Caco-2 (cell line): ENCODE results near the gene BANK1. TPM values are rescaled to one million over a fixed set of nuclear protein-coding genes. Genes with fewer than 3 reads are reported as not detected.

Experiments used
- BruUV-seq: library from RNA; stranded (reverse); fragments of 400-500 nt; replicated peaks from 2 replicates; lab custom pipeline; 2021; lab: Mats Ljungman, UMichigan
- CTCF ChIA-PET: fragments of 300-600 bp; sonication (Branson Sonifier 250); formaldehyde crosslinking; loops from one replicate; lab custom pipeline; 2022; ENCODE audit warnings: antibody characterized with exemption; lab: Charles Lee
- POLR2A ChIA-PET: fragments of 300-600 bp; sonication (Branson Sonifier 250); formaldehyde crosslinking; loops from one replicate; lab custom pipeline; 2022; ENCODE audit warnings: antibody characterized with exemption; lab: Charles Lee
- DNase-seq, 2 experiments: peaks; one replicate each; pipeline versions ENCODE4 v3.0.0 to v3.0.0-alpha.2; 2020 to 2022
- H3K27me3 ChIP-seq: replicated peaks from 2 replicates; pipeline ENCODE4 v1.6.0; 2011; ENCODE audit warnings: low read length; ENCODE audit not compliant: control insufficient read depth, insufficient read depth
- H3K36me3 ChIP-seq: 2 replicates; pipeline ENCODE4 v1.5.1; 2011; ENCODE audit warnings: low read length; ENCODE audit not compliant: control insufficient read depth, insufficient read depth
- H3K4me1 ChIP-seq: fragments of 250-450 bp; sonication (Bioruptor Pico); 2 replicates; pipeline ENCODE4 v1.5.1; 2020; ENCODE audit warnings: mild to moderate bottlenecking
- H3K4me3 ChIP-seq: 2 replicates; pipeline ENCODE4 v1.5.1; 2011; ENCODE audit warnings: low read depth, mild to moderate bottlenecking, control low read depth, low read length
- H3K9me3 ChIP-seq: fragments of 250-450 bp; sonication (Bioruptor Pico); 2 replicates; pipeline ENCODE4 v1.5.1; 2020; ENCODE audit warnings: mild to moderate bottlenecking, moderate library complexity
- H3K27ac Mint-ChIP-seq: one replicate; pipeline ENCODE4 v1.8.0; 2022; ENCODE audit warnings: mixed read lengths; ENCODE audit not compliant: unreplicated experiment
- H3K27me3 Mint-ChIP-seq: one replicate; pipeline ENCODE4 v1.8.0; 2022; ENCODE audit warnings: mixed read lengths; ENCODE audit not compliant: insufficient read depth, unreplicated experiment
- H3K36me3 Mint-ChIP-seq: one replicate; pipeline ENCODE4 v1.8.0; 2022; ENCODE audit warnings: mild to moderate bottlenecking, mixed read lengths; ENCODE audit not compliant: insufficient read depth, unreplicated experiment
- H3K4me1 Mint-ChIP-seq: one replicate; pipeline ENCODE4 v1.8.0; 2022; ENCODE audit warnings: low read depth, mixed read lengths; ENCODE audit not compliant: unreplicated experiment
- H3K4me3 Mint-ChIP-seq: one replicate; pipeline ENCODE4 v1.8.0; 2022; ENCODE audit warnings: mild to moderate bottlenecking, moderate library complexity, mixed read lengths; ENCODE audit not compliant: unreplicated experiment
- H3K9me3 Mint-ChIP-seq: one replicate; pipeline ENCODE4 v1.8.0; 2022; ENCODE audit warnings: mixed read lengths; ENCODE audit not compliant: unreplicated experiment
- CTCF ChIP-seq, 2 experiments: fragments of 200-600 bp in 1 of 2; IDR thresholded peaks; 1 replicate in 1 of 2; 2 replicates in 1 of 2; pipeline versions ENCODE4 v1.5.1 to v1.8.0; 2011 to 2022; ENCODE audit warnings: antibody characterized with exemption in 1 of 2, control low read depth in 1 of 2, inconsistent platforms in 1 of 2, low read depth in 1 of 2, low read length in 1 of 2, mild to moderate bottlenecking in 1 of 2, moderate library complexity in 1 of 2; ENCODE audit not compliant: insufficient read depth in 1 of 2, severe bottlenecking in 1 of 2, unreplicated experiment in 1 of 2
- intact Hi-C: fragments of 100-400 bp; cut with micrococcal nuclease; formaldehyde crosslinking; loops from one replicate; pipeline ENCODE4 v1.10.0; 2022; ENCODE audit not compliant: unreplicated experiment
- total RNA-seq: library from RNA; stranded (reverse); gene quantifications from 2 replicates; pipeline ENCODE4 v1.2.3, GENCODE V29; 2022

Gene BANK1
- total RNA-seq, 1 experiment from 2014 or later = 5.7 TPM

DNA sequence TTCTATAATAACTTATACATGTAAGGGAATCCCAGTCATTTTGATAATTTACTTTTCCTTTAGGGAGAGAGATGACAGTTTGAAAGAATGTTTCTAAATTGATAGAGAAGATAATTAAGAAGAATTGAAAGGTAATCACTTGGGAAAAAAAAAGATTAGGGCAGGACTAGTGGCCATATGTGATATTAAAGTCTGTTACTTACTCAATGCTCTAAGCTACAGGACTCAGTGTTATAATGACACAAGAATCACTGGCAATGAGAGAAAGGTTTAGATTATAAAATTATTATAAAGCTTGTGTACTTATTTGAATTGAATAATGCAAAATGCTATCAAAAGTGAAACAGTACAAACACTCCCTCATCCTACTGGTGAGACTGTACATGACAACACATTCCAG is 265.3 kb downstream of the BANK1 start:
- Mint-ChIP-seq H3K9me3 (no peaks in the 10 kb centered on the region), H3K4me3 (no peak overlapping the region), H3K27me3 (no peaks in the 10 kb centered on the region), H3K36me3 (no peaks in the 10 kb centered on the region), H3K4me1 (no peaks in the 10 kb centered on the region), H3K27ac (no peak overlapping the region)
- CTCF ChIA-PET = no interaction called here
- Histone ChIP-seq H3K4me3 (no peak overlapping the region), H3K36me3 (no peaks in the 10 kb centered on the region), H3K4me1 (no peaks in the 10 kb centered on the region; the same call in 1 of the 2 replicates), H3K27me3 (no peaks in the 10 kb centered on the region), H3K9me3 (no peaks in the 10 kb centered on the region)
- DNase-seq = no peak
- intact Hi-C loops = no loop called here
- POLR2A ChIA-PET = no interaction called here
- TF ChIP-seq CTCF (IDR thresholded peaks at IDR 0.05; ENCODE audit: insufficient read depth in 1 of 2, low read depth in 1 of 2, low read length in 1 of 2, severe bottlenecking in 1 of 2, unreplicated experiment in 1 of 2) = peak in 1 of 2 experiments; percentile 18
- no TSS peak for BruUV-seq

GRCh38 chr4:102057122-102057521 is 266.6 kb downstream of the BANK1 start:
- no peak overlapping the region for H3K4me3 Mint-ChIP-seq
- POLR2A ChIA-PET = no interaction called here
- Histone ChIP-seq H3K4me3 (no peak overlapping the region), H3K36me3 (no peaks in the 10 kb centered on the region), H3K4me1 (no peaks in the 10 kb centered on the region; the same call in 1 of the 2 replicates), H3K9me3 (no peaks in the 10 kb centered on the region), H3K27me3 (no peaks in the 10 kb centered on the region)
- H3K27me3 Mint-ChIP-seq = no peaks in the 10 kb centered on the region
- no peaks in the 10 kb centered on the region for H3K4me1 Mint-ChIP-seq
- no TSS peak for BruUV-seq
- no peaks in the 10 kb centered on the region for H3K36me3 Mint-ChIP-seq
- CTCF ChIA-PET = interaction anchor here (0.6 kb wide), 1 partner anchor 328 kb away, joined by 3 read pairs; no protein-coding TSS in a partner anchor
- no peaks in the 10 kb centered on the region for H3K9me3 Mint-ChIP-seq
- intact Hi-C loops = no loop called here
- TF ChIP-seq CTCF (IDR thresholded peaks at IDR 0.05; ENCODE audit: insufficient read depth in 1 of 2, low read depth in 1 of 2, low read length in 1 of 2, severe bottlenecking in 1 of 2, unreplicated experiment in 1 of 2) = no peak
- no peak overlapping the region for H3K27ac Mint-ChIP-seq
- DNase-seq = no peak

GRCh38 chr4:102061133-102061532 is 270.6 kb downstream of the BANK1 start:
- no peak for DNase-seq
- Mint-ChIP-seq H3K4me1 (no peaks in the 10 kb centered on the region), H3K36me3 (no peaks in the 10 kb centered on the region), H3K4me3 (no peak overlapping the region), H3K9me3 (no peaks in the 10 kb centered on the region), H3K27me3 (no peaks in the 10 kb centered on the region), H3K27ac (no peak overlapping the region)
- TF ChIP-seq CTCF (IDR thresholded peaks at IDR 0.05; ENCODE audit: insufficient read depth in 1 of 2, low read depth in 1 of 2, low read length in 1 of 2, severe bottlenecking in 1 of 2, unreplicated experiment in 1 of 2) = no peak
- H3K4me1 ChIP-seq = no peaks in the 10 kb centered on the region
- ChIA-PET CTCF (no interaction called here), POLR2A (no interaction called here)
- H3K36me3 ChIP-seq = no peaks in the 10 kb centered on the region
- H3K9me3 ChIP-seq = no peaks in the 10 kb centered on the region
- H3K27me3 ChIP-seq = no peaks in the 10 kb centered on the region
- BruUV-seq = no TSS peak
- H3K4me3 ChIP-seq = no peak overlapping the region
- intact Hi-C loops = no loop called here
